ENCODE results near the gene RAVER2. TPM values are rescaled to one million over a fixed set of nuclear protein-coding genes. Genes with fewer than 3 reads are reported as not detected.

The RAVER2 gene
- total and polyA plus RNA-seq, 10 of the 15 experiments (the other 5 are each of a cell fraction or from before 2014, with no cell fraction given) = 0.09 to 0.59 (median 0.41) TPM; not detected in 2

GRCh38 chr1:64851664-64852063 is 106.8 kb downstream of the RAVER2 start:
- Histone ChIP-seq H3K27ac (ENCODE audit: control insufficient read depth, insufficient read depth) (no peak overlapping the region), H4K20me1 (ENCODE audit: control insufficient read depth, insufficient read depth) (no peaks in the 10 kb centered on the region), H3K9me3 (replicated peaks; ENCODE audit: control insufficient read depth, insufficient read depth, low read length) (no peaks in the 10 kb centered on the region), H3K27me3 (replicated peaks in 1 of 2; ENCODE audit: control insufficient read depth in 2 of 2, insufficient read depth in 2 of 2, low read length in 1 of 2) (no peaks in the 10 kb centered on the region), H3K4me1 (ENCODE audit: control insufficient read depth, insufficient read depth, low read length) (no peaks in the 10 kb centered on the region), H3K4me3 (no peak overlapping the region), H3K9ac (ENCODE audit: control insufficient read depth, insufficient read depth, low read length) (no peak overlapping the region), H3K4me2 (ENCODE audit: control insufficient read depth, insufficient read depth) (no peak overlapping the region), H3K36me3 (ENCODE audit: control insufficient read depth in 2 of 2, insufficient read depth in 2 of 2, low read length in 1 of 2) (peaks cover 8 to 14% of the 10 kb centered on the region in 2 experiments; a peak in 3 of 4 replicates), H3K79me2 (ENCODE audit: control insufficient read depth, insufficient read depth, low read length) (no peaks in the 10 kb centered on the region), H2AFZ (ENCODE audit: control insufficient read depth, low read depth, low read length) (no peak overlapping the region)
- intact Hi-C loops (cut with micrococcal nuclease; ENCODE audit: unreplicated experiment) = no loop called here
- no TSS peak for BruUV-seq (replicated peaks)
- DNase-seq (ENCODE audit: low read depth, low spot score) (no peak), FAIRE-seq (no peak), ATAC-seq (no peak)
- POLR2A ChIA-PET = interaction anchor here (0.6 kb wide), 1 partner anchor 117 kb away, joined by 3 read pairs; no protein-coding TSS in a partner anchor
- CTCF ChIA-PET = no interaction called here
- 93% methylated on average over 7 of the region's 7 CpGs for WGBS (ENCODE audit: insufficient coverage, insufficient replicate concordance, low lambda C conversion rate, missing lambda C conversion rate)
- in situ Hi-C loops (cut with MboI) = no loop called here
- RAD21 ChIA-PET (ENCODE audit: unreplicated experiment) = no interaction called here
- TF ChIP-seq RAD51 (IDR thresholded peaks at IDR 0.05) = no peak
- TF ChIP-seq SPI1 (IDR thresholded peaks at IDR 0.05; ENCODE audit: borderline replicate concordance, insufficient read depth, low read depth, low read length) = peak; percentile 35; the same call in 1 of the 2 replicates
- TF ChIP-seq DPF2 (IDR thresholded peaks at IDR 0.05) = no peak
- TF ChIP-seq SMC3 (IDR thresholded peaks at IDR 0.05; ENCODE audit: borderline replicate concordance, low read length) = no peak
- no peak for TF ChIP-seq MAX (IDR thresholded peaks at IDR 0.05; ENCODE audit: low read depth, low read length)
- no peak for TF ChIP-seq HDGF (IDR thresholded peaks at IDR 0.05)
- no peak for TF ChIP-seq SREBF2 (IDR thresholded peaks at IDR 0.05; ENCODE audit: low read length)
- SMC1A ChIA-PET (ENCODE audit: uncharacterized antibody, unreplicated experiment) = no interaction called here

GRCh38 chr1:64854674-64855073 is 109.8 kb downstream of the RAVER2 start:
- ATAC-seq (no peak), DNase-seq (ENCODE audit: low read depth, low spot score) (no peak), FAIRE-seq (no peak)
- CTCF ChIA-PET = interaction anchor here (0.6 kb wide), 1 partner anchor 159 kb away, joined by 3 read pairs; no protein-coding TSS in a partner anchor
- POLR2A ChIA-PET = interaction anchor here (0.5 kb wide), 1 partner anchor 136 kb away, joined by 5 read pairs; no protein-coding TSS in a partner anchor
- H3K79me2 ChIP-seq (ENCODE audit: control insufficient read depth, insufficient read depth, low read length) = no peaks in the 10 kb centered on the region
- H3K4me3 ChIP-seq = no peak overlapping the region
- no peaks in the 10 kb centered on the region for H3K9me3 ChIP-seq (replicated peaks; ENCODE audit: control insufficient read depth, insufficient read depth, low read length)
- H3K27ac ChIP-seq (ENCODE audit: control insufficient read depth, insufficient read depth) = no peak overlapping the region
- RAD21 ChIA-PET (ENCODE audit: unreplicated experiment) = no interaction called here
- in situ Hi-C loops (cut with MboI) = no loop called here
- SMC1A ChIA-PET (ENCODE audit: uncharacterized antibody, unreplicated experiment) = no interaction called here
- no peak overlapping the region for H3K4me2 ChIP-seq (ENCODE audit: control insufficient read depth, insufficient read depth)
- H3K9ac ChIP-seq (ENCODE audit: control insufficient read depth, insufficient read depth, low read length) = no peak overlapping the region
- H3K4me1 ChIP-seq (ENCODE audit: control insufficient read depth, insufficient read depth, low read length) = no peaks in the 10 kb centered on the region
- no peaks in the 10 kb centered on the region for H4K20me1 ChIP-seq (ENCODE audit: control insufficient read depth, insufficient read depth)
- H2AFZ ChIP-seq (ENCODE audit: control insufficient read depth, low read depth, low read length) = no peak overlapping the region
- intact Hi-C loops (cut with micrococcal nuclease; ENCODE audit: unreplicated experiment) = no loop called here
- no peaks in the 10 kb centered on the region for H3K27me3 ChIP-seq (replicated peaks in 1 of 2; ENCODE audit: control insufficient read depth in 2 of 2, insufficient read depth in 2 of 2, low read length in 1 of 2)
- no TSS peak for BruUV-seq (replicated peaks)
- peaks cover 22 to 34% of the 10 kb centered on the region in 2 experiments; a peak in 3 of 4 replicates for H3K36me3 ChIP-seq (ENCODE audit: control insufficient read depth in 2 of 2, insufficient read depth in 2 of 2, low read length in 1 of 2)
- WGBS (ENCODE audit: insufficient coverage, insufficient replicate concordance, low lambda C conversion rate, missing lambda C conversion rate) = 78% methylated on average over 5 of the region's 5 CpGs
- TF ChIP-seq NFXL1 (IDR thresholded peaks at IDR 0.05; ENCODE audit: borderline replicate concordance) (no peak), SMAD5 (IDR thresholded peaks at IDR 0.05; ENCODE audit: low read depth) (no peak), ESRRA (IDR thresholded peaks at IDR 0.05; ENCODE audit: low read length) (no peak), EED (IDR thresholded peaks at IDR 0.05; ENCODE audit: low read depth) (no peak), TAF1 (IDR thresholded peaks at IDR 0.05; ENCODE audit: borderline replicate concordance, low read depth, low read length) (no peak), DPF2 (IDR thresholded peaks at IDR 0.05) (no peak), MEF2B (IDR thresholded peaks at IDR 0.05; ENCODE audit: partially characterized antibody, poor library complexity, severe bottlenecking) (no peak), POLR2AphosphoS2 (IDR thresholded peaks at IDR 0.05; ENCODE audit: low read depth, low read length) (no peak), ZNF217 (IDR thresholded peaks at IDR 0.05) (no peak), IRF5 (IDR thresholded peaks at IDR 0.05; ENCODE audit: borderline replicate concordance) (no peak), CREM (IDR thresholded peaks at IDR 0.05; ENCODE audit: low read depth) (no peak)

All from GM12878 (cell line).